SK-N-MC (cell line): ENCODE results near the gene ZNF423.
A peak's percentile ranks its signal among the peaks of the same experiment; 100 is the strongest.

Experiments used
- DNase-seq: peaks from one replicate; pipeline ENCODE4 v3.0.0-alpha.2; 2011; ENCODE audit warnings: low read depth, low spot score
- H3K27ac ChIP-seq: fragments of 200-600 bp; sonication (generic); 2 replicates; pipeline ENCODE4 v1.5.1; 2016; ENCODE audit warnings: mixed run types
- H3K36me3 ChIP-seq: fragments of 200-600 bp; sonication (generic); 2 replicates; pipeline ENCODE4 v1.6.1; 2017; ENCODE audit warnings: antibody characterized with exemption, low read length, mixed read lengths; ENCODE audit not compliant: insufficient read depth
- H3K4me3 ChIP-seq: fragments of 200-600 bp; sonication (generic); 2 replicates; pipeline ENCODE4 v1.5.1; 2016
- H3K9ac ChIP-seq: fragments of 200-600 bp; sonication (generic); 2 replicates; pipeline ENCODE4 v1.8.0; 2017; ENCODE audit warnings: mixed run types, mixed read lengths; ENCODE audit not compliant: insufficient read length
- H3K9me3 ChIP-seq: fragments of 200-600 bp; sonication (generic); 2 replicates; pipeline ENCODE4 v1.6.1; 2017; ENCODE audit warnings: low read depth, mild to moderate bottlenecking, antibody characterized with exemption, low read length, moderate library complexity, mixed read lengths
- EZH2 ChIP-seq: fragments of 200-600 bp; sonication (generic); IDR thresholded peaks from one replicate; pipeline ENCODE4 v1.6.1; 2017; ENCODE audit warnings: antibody characterized with exemption
- FOXP2 ChIP-seq: optimal IDR thresholded peaks from 2 replicates; pipeline ENCODE3; 2011; ENCODE audit warnings: mild to moderate bottlenecking, moderate library complexity; ENCODE audit not compliant: insufficient read depth; ENCODE audit errors: extremely low read length, control extremely low read depth
- POLR2AphosphoS5 ChIP-seq: IDR thresholded peaks from 2 replicates; pipeline ENCODE4 v1.6.1; 2012; ENCODE audit warnings: mild to moderate bottlenecking, low read depth, low read length, borderline replicate concordance

Gene ZNF423

DNA sequence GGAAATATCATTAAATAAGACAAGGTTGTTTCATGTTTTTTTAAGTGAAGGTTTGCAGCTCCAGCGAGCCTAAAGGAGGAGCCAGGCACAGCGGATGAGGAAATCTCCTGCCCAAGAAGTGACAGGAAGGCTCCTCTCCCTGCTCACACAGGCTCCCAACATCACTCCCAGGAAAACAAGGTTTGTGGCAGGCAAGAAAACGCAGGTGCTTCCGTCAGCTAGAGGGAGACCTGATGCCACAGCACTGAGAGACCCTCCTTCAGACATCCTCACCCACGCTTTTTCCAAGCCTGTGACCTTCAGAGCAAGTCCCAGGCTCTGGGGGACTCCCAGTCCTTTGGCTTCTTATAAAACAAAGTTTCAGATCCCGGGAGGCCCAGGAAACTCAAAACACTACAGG is 89.7 kb downstream of the ZNF423 start:
- Histone ChIP-seq H3K9me3 (no peaks in the 10 kb centered on the region), H3K4me3 (no peak overlapping the region), H3K36me3 (no peaks in the 10 kb centered on the region), H3K27ac (no peak overlapping the region), H3K9ac (no peak overlapping the region)
- no peak for DNase-seq
- TF ChIP-seq EZH2, result no peak
- no peak for TF ChIP-seq FOXP2
- no peak for TF ChIP-seq POLR2AphosphoS5

GRCh38 chr16:49763826-49764225 is 92.1 kb downstream of the ZNF423 start:
- Histone ChIP-seq H3K27ac (no peak overlapping the region), H3K36me3 (no peaks in the 10 kb centered on the region), H3K4me3 (no peak overlapping the region), H3K9ac (no peak overlapping the region), H3K9me3 (no peaks in the 10 kb centered on the region)
- no peak for DNase-seq
- TF ChIP-seq POLR2AphosphoS5 (no peak), FOXP2 (no peak), EZH2 (no peak)

- TF ChIP-seq EZH2 (no peak), POLR2AphosphoS5 (no peak), FOXP2 (no peak)
- no peak overlapping the region for H3K9ac ChIP-seq
- DNase-seq, result no peak
- H3K36me3 ChIP-seq, result no peaks in the 10 kb centered on the region
- no peaks in the 10 kb centered on the region for H3K9me3 ChIP-seq
- H3K4me3 ChIP-seq, result no peak overlapping the region
- no peak overlapping the region for H3K27ac ChIP-seq
These were observed 95.1 kb downstream of the ZNF423 start for GRCh38 chr16:49760815-49761214.

DNA sequence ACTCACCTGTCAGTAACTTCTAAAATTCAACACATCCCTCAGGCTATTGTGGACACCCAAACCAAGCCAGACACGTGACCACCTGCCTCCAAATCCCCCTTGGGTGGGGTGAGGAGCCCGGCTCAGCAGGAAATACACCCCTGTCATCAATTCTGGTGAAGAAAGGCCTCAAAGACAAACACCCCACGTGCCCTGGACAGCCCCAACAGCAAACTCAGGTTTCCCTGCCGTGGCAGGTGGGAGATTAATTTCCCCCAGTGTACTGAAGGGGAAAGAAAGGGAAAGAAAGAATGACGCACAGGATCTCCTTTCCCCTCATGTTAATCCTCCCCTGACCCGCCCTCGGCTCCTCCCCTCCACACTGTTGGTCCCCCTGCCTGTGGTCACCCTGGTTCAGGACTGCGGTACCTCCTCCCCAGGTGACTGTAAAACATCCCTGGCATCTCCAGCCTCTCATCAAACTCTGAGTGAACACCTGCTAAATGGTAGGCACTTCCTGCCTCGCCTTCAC is 98.3 kb downstream of the ZNF423 start:
- Histone ChIP-seq H3K27ac (no peak overlapping the region), H3K9me3 (no peaks in the 10 kb centered on the region), H3K9ac (no peak overlapping the region), H3K4me3 (no peak overlapping the region), H3K36me3 (no peaks in the 10 kb centered on the region)
- no peak for DNase-seq
- TF ChIP-seq POLR2AphosphoS5, result no peak
- TF ChIP-seq FOXP2, result no peak
- TF ChIP-seq EZH2, result no peak

DNA sequence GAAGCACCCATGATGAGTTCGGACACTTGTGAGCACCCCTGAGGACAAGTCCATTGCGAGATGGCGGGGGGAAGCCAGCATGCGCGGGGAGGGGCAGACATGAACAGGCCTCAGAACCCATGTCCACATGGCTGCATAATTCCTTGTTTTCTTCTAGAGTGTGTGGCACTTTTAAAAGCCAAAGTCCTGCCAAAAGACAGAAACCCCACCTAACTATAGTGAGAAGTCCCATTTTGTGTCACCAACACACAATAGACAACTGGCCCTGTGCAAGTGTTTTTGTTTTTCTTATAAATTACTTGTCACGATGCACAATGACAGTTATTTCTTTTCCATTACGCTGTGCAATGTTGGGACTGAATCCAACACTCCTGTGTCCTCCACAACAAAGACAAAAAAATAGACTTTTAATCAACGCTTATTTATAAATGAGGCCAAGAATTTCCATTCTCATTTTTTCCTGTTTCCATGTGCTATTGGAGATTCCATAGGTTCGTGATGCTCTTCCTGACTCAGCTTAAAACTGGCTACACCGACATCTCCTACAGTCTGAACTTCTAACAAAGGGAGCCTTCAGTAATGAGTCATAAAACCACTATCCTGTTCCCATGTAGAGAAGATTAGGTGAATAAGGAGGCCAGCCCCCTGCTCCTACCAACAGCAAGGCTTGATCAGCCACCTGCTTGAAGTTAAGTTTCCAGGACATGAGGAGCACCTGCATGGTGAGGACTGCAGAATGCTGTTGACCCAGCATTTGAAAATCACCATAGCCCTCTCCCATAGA is 98.9 kb downstream of the ZNF423 start:
- Histone ChIP-seq H3K9me3 (no peaks in the 10 kb centered on the region), H3K9ac (no peak overlapping the region), H3K4me3 (no peak overlapping the region), H3K36me3 (no peaks in the 10 kb centered on the region), H3K27ac (no peak overlapping the region)
- DNase-seq, result no peak
- no peak for TF ChIP-seq EZH2

DNA sequence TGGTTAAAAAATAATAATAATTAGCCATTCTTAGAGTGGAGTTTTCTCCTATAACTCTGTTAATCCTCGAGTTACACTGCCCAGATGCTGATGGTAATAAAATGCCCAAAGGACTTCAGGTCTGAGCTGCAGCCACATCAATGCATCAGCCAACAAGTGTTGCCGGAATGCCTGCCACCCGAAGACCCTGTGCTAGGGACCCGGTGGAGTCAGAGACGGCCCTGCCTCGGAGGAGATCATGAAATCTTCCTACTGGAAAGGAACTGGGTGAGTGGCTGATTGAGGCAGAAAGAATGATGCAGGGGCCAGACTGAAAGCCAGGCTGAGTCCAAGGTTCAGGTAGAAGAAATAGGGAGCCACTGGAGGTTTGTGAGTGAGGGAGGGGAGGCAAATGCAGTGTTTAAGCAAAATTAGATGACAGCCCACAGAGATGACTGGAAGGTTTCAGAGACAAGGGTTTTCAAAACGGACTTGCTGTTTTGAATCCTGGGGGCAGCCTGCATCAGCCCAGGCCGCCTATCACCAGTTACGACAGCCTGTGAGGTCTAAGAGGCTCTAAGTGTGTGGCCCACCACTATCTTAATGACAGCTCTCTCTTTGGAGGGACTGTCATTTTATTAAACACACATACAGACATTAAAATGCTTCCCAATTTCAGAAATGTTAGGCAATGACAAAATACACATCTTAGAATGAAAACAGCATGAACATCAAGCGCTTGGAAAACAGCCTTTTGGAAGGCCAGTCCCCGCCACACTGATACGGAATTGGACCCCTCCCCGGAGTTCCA is 100.0 kb downstream of the ZNF423 start:
- H3K27ac ChIP-seq, result no peak overlapping the region
- peak overlapping the region; percentile 54; the same call in 1 of the 2 replicates for H3K4me3 ChIP-seq
- no peak overlapping the region for H3K9ac ChIP-seq
- TF ChIP-seq EZH2 (no peak), FOXP2 (no peak), POLR2AphosphoS5 (no peak)
- no peak for DNase-seq
- H3K9me3 ChIP-seq, result no peaks in the 10 kb centered on the region
- no peaks in the 10 kb centered on the region for H3K36me3 ChIP-seq

DNA sequence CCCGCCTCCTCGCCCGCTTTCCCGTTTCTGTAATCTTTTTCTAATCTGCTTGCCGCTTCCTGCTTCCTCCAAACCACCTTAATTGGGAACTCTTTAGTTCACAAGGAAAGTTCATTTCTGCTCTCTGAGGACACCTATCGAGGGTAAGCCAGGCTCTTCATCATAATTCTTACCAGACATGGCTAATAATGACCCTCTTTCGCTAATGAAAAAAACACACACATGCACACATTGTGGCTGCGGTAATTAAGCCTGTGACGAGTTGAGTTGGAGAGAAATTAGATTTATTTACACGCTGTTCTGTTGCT is 100.6 kb downstream of the ZNF423 start:
- Histone ChIP-seq H3K36me3 (no peaks in the 10 kb centered on the region), H3K9me3 (no peaks in the 10 kb centered on the region), H3K4me3 (peak overlapping the region; percentile 54), H3K9ac (no peak overlapping the region), H3K27ac (0 out of 2 replicates have a peak overlapping the region, but pooled peaks have one; percentile 64)
- no peak for DNase-seq
- TF ChIP-seq POLR2AphosphoS5, result no peak
- TF ChIP-seq EZH2, result no peak
- no peak for TF ChIP-seq FOXP2

DNA sequence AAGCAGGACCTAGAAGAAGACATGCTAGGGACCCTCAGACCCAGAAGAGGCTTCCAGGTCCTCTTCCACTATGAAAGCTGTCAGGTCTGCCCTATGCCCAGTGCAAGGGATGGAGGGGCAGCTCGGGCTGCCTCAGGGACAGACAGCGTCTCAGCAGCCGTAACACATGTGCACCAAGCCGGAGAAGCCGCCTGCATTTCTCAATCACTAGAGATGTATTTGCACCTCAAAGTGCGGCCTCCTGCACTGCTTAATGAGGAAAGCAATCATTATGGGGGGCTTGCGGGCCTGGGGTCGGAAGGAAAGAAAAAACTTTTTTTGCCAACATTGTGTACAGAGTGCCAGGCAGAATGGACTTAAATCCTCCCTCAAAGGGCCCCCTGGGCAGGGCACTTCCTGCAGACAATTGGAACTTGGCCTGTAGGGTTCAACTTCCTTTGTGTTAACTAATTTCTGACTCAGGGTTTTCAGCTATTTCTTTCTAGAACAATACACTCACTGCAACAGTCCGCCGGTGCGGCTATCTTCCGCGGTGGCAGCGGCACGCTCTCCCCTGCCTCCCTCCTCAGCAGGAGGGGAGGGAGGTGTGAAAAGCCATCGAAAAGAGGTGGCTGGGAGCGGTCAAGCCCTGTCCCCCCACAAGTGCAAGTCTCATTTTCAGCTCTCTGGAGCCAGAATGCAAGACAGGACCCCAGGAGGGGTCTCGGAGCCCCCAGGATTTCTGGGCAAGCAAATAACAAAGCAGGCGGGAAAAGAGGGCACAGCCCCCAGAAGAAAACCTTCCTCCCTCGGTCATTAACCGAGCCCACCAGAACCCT is 101.2 kb downstream of the ZNF423 start:
- no peaks in the 10 kb centered on the region for H3K9me3 ChIP-seq
- peak overlapping the region; percentile 54 for H3K4me3 ChIP-seq
- no peak overlapping the region for H3K9ac ChIP-seq
- H3K36me3 ChIP-seq, result no peaks in the 10 kb centered on the region
- TF ChIP-seq FOXP2 (no peak), EZH2 (no peak)
- DNase-seq, result no peak
- H3K27ac ChIP-seq, result peak overlapping the region; percentile 64
